ENCODE data around the gene KCP.
A peak's percentile ranks its signal among the peaks of the same experiment; 100 is the strongest.

Gene KCP

GRCh38 chr7:128839751-128840177 is 70.7 kb downstream of the KCP start:
- intact Hi-C loops (cut with DNase I), result no loop called here
- DNase-seq, result no peak

DNA sequence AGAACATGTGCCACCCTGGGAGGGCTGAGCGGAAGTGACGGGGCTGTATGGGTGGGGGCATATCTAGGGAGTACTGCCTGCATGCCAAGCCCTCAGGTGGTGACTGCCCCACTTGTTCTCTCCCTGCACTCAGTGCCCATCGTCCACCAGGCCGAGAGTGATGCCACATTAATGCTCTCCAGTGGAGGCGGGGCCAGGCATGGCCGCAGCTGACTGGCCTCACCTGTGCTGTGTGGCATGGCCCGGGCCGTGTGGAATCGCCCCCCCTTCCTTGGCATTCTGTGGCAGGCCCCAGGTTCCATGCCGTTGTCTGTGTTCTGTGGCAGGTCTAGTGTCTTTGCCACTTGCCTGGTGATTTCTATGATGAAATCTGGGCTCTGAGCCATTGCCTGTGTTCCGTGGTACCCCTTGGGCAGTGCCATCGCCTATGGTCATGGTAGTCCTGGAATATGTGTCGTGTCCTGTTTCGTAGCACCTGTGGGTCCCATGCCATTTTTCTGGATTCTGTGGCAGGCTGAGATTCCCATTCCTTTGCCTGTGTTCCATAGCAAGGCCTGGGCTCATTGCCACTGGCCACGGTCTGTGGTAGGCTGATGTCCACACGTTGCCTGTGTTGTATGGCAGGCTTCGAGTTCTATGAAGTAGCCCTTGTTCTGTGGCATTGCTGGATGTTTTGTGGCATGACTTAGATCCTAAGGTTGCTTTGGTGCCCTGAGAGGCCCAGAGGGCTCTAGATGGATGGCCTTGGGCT is 71.4 kb downstream of the KCP start:
- peak in 1 of 42 donors; percentile 61 for DNase-seq
- intact Hi-C loops (cut with DNase I), result no loop called here

GRCh38 chr7:128838109-128838779 is 72.3 kb downstream of the KCP start:
- intact Hi-C loops (cut with DNase I), result no loop called here
- no peak for DNase-seq

GRCh38 chr7:128837521-128837921 is 73.0 kb downstream of the KCP start:
- intact Hi-C loops (cut with DNase I), result no loop called here
- DNase-seq, result no peak

GRCh38 chr7:128836729-128837348 is 73.7 kb downstream of the KCP start:
- intact Hi-C loops (cut with DNase I), result no loop called here
- DNase-seq, result peak in 41 of 42 donors; percentile 42 to 88 (median 71)

- peak in 39 of 42 donors; percentile 30 to 86 (median 62) for DNase-seq
- intact Hi-C loops (cut with DNase I), result no loop called here
Observed at GRCh38 chr7:128835790-128836641, 74.5 kb downstream of the KCP start.

DNA sequence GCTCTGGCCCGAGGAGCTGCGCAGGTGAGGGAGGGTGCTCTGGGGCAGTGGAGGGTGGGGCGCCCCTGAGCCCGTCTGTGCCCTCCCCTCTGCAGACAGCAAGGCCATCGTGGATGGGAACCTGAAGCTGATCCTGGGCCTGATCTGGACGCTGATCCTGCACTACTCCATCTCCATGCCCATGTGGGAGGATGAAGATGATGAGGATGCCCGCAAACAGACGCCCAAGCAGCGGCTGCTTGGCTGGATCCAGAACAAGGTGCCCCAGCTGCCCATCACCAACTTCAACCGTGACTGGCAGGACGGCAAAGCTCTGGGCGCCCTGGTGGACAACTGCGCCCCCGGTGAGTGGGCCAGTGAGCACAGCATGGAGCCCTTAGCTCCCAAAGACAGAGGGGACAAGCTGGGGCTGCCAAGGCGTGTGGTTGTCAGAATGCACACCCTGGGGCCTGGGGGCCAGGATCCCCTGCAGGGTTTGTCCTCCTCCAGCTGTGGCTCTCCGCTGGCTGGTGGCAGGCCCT is 75.2 kb downstream of the KCP start:
- intact Hi-C loops (cut with DNase I), result no loop called here
- no peak for DNase-seq

DNA sequence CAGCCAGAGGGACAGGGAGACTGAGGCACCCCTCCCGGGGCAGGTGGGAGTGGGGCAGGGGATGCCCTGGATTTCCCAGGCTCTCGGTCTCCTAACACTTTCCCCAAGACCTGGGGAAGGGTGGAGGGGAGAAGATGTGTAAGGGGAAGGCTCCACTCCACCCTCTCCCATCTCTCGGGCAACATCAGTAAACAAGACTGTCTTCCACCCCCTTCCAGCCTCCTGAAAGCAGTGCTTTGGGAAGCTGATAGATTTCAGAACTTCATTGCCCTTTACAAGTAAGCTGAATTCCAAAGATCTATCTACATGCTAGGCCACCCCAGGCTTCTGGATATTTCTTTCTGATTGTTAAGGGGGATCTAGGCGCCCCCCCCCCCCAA is 76.6 kb downstream of the KCP start:
- intact Hi-C loops (cut with DNase I), result no loop called here
- DNase-seq, result no peak

- peak; percentile 42 to 90 (median 73) for DNase-seq
- intact Hi-C loops (cut with DNase I), result no loop called here
Observed at GRCh38 chr7:128833148-128833945, 77.2 kb downstream of the KCP start.

DNA sequence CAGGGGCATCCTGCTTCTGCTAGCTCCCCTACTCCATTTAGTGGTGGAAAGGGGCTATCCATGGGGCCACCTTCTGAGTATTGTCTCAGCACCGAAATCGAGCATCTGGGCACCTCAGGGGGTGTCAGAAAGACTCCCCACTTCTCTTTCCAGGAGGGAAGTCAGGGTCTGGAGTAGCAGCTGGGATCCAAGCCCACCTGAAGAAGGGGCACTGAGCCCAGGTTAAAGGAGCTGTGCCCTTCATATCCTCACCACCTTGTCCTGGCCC is 77.7 kb downstream of the KCP start:
- no peak for DNase-seq
- intact Hi-C loops (cut with DNase I), result no loop called here

DNA sequence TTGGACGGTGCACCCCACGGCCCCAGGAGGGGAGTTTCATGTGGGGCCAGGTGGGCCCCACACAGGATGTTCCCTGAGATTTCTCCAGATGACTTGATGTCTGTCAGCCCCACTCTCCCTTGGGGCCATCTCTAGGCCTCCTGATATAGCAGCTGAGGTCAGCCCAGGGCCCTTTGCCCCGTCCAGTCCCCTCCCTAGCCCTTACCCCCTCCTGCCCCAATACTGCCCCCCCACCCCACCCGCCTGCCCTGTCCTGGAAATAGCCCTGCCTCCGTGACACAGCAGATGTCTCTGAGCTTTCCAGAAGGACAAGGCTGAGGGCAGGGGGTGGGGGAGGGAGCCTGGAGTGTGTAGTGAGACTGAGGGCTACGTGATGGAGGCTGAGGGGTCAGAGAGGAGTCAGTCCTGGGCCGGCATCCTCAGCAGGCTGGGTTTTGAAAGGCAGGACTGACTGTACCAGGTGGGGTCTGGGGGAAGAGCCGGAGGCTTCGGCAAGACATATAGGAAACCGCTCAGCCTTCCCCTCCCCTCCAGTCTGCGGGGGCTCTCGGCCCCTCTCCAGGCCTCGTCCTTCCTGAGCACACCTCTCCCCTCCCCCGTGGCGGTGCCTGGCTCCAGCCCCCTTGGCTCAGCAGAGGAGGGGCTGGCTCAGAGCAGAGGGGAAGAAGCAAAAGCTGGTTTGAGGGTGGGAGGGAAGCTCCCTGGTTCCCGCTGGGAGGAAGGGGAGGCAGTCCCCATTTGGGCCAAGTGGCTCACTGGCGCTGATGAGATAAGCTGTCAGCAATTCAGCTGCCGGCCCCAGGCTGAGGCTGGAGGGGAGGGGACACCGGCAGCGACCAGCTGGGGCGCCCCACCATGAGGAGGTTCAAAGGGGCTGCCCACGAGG is 78.3 kb downstream of the KCP start:
- DNase-seq, result peak in 21 of 42 donors; percentile 11 to 72 (median 41)
- intact Hi-C loops (cut with DNase I), result no loop called here

- no peak for DNase-seq
- intact Hi-C loops (cut with DNase I), result no loop called here
Observed at GRCh38 chr7:128831178-128831993, 79.1 kb downstream of the KCP start.

- peak in 3 of 42 donors; percentile 12 to 57 (median 31) for DNase-seq
- intact Hi-C loops (cut with DNase I), result no loop called here
Observed at GRCh38 chr7:128830231-128831177, 80.0 kb downstream of the KCP start, which contains the start of gene FLNC. FLNC (plus strand) TSS chr7:128830406; CDS start chr7:128830638, 232 bp downstream.

- intact Hi-C loops (cut with DNase I), result no loop called here
- DNase-seq, result no peak
Observed at GRCh38 chr7:128829391-128830166, 80.9 kb downstream of the KCP start.

Measured in head of caudate nucleus (tissue), 42 donors.